Activated CD8-positive, alpha-beta T cell treated with anti-CD3 and anti-CD28 coated beads for 36 hours (primary cell): ENCODE measurements around the gene TMPRSS5. TPM values are rescaled to one million over a fixed set of nuclear protein-coding genes. Genes with fewer than 3 reads are reported as not detected.
A peak's percentile ranks its signal among the peaks of the same experiment; 100 is the strongest.

Experiments used
- ATAC-seq: fragments of 200-7000 bp; cut with Tn5 transposase; one replicate; pipeline ENCODE4 v1.10.0; 2021; ENCODE audit warnings: mild to moderate bottlenecking, moderate library complexity
- CTCF ChIA-PET: fragments of 350-600 bp; sonication (Branson Sonifier 250); formaldehyde crosslinking; loops from one replicate; lab custom pipeline; 2021; ENCODE audit warnings: antibody characterized with exemption; lab: Charles Lee
- POLR2A ChIA-PET: fragments of 350-600 bp; sonication (Branson Sonifier 250); formaldehyde crosslinking; loops from one replicate; lab custom pipeline; 2021; ENCODE audit warnings: antibody characterized with exemption; lab: Charles Lee
- DNase-seq: peaks from one replicate; pipeline ENCODE4 v3.0.0-alpha.2; 2020
- H3K27ac Mint-ChIP-seq: one replicate; pipeline ENCODE4 v1.8.0; 2021; ENCODE audit warnings: mild to moderate bottlenecking, mixed read lengths
- H3K27me3 Mint-ChIP-seq: one replicate; pipeline ENCODE4 v1.8.0; 2021; ENCODE audit warnings: mixed read lengths
- H3K36me3 Mint-ChIP-seq: one replicate; pipeline ENCODE4 v1.8.0; 2021; ENCODE audit warnings: low read depth, mixed read lengths
- H3K4me1 Mint-ChIP-seq: one replicate; pipeline ENCODE4 v1.8.0; 2021; ENCODE audit warnings: low read depth, mixed read lengths
- H3K4me3 Mint-ChIP-seq: one replicate; pipeline ENCODE4 v1.8.0; 2021; ENCODE audit warnings: mild to moderate bottlenecking, moderate library complexity, mixed read lengths
- H3K9me3 Mint-ChIP-seq: one replicate; pipeline ENCODE4 v1.8.0; 2021; ENCODE audit warnings: mixed read lengths
- intact Hi-C: fragments of 100-400 bp; cut with micrococcal nuclease; formaldehyde crosslinking; loops from one replicate; pipeline ENCODE4 v1.10.0; 2022
- total RNA-seq, 2 experiments: library from RNA; stranded (reverse); gene quantifications; one replicate each; pipeline ENCODE4 v1.2.3, GENCODE V29; 2021
- TF ChIP-seq, protein P1 (sequence below): fragments of 200-600 bp; IDR thresholded peaks from one replicate; pipeline ENCODE4 v1.8.0; 2022; ENCODE audit warnings: antibody characterized with exemption, mild to moderate bottlenecking

The TMPRSS5 gene
- total RNA-seq, 2 experiments from 2014 or later: 0.85 to 1.0 TPM

DNA sequence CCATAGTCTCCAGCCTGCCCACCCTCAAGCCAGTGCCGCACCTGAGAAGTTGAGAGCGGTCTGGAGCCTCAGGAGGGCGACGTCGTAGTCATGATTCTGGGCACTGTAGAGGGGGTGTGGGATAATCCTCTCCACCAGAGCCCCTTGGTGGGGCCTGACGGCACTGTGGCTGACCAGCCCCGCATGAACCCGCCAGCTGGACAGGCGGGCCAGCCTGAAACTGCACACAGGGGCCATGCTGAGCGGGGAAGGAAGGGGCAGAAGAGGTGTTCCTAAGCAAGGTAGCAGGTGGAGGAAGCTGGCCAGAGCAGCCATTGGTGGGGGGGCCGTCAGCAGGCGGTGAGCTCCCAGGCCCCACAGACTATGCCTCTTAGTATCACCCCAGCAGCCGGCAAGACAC is 13.1 kb downstream of the TMPRSS5 start:
- no peak overlapping the region for H3K4me3 Mint-ChIP-seq
- H3K36me3 Mint-ChIP-seq: no peaks in the 10 kb centered on the region
- ChIA-PET CTCF (no interaction called here), POLR2A (no interaction called here)
- H3K4me1 Mint-ChIP-seq: no peaks in the 10 kb centered on the region
- no peaks in the 10 kb centered on the region for H3K9me3 Mint-ChIP-seq
- TF ChIP-seq, protein P1, sequence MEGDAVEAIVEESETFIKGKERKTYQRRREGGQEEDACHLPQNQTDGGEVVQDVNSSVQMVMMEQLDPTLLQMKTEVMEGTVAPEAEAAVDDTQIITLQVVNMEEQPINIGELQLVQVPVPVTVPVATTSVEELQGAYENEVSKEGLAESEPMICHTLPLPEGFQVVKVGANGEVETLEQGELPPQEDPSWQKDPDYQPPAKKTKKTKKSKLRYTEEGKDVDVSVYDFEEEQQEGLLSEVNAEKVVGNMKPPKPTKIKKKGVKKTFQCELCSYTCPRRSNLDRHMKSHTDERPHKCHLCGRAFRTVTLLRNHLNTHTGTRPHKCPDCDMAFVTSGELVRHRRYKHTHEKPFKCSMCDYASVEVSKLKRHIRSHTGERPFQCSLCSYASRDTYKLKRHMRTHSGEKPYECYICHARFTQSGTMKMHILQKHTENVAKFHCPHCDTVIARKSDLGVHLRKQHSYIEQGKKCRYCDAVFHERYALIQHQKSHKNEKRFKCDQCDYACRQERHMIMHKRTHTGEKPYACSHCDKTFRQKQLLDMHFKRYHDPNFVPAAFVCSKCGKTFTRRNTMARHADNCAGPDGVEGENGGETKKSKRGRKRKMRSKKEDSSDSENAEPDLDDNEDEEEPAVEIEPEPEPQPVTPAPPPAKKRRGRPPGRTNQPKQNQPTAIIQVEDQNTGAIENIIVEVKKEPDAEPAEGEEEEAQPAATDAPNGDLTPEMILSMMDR: no peak
- no peak overlapping the region for H3K27ac Mint-ChIP-seq
- DNase-seq (no peak), ATAC-seq (no peak)
- H3K27me3 Mint-ChIP-seq: no peaks in the 10 kb centered on the region
- intact Hi-C loops: no loop called here

DNA sequence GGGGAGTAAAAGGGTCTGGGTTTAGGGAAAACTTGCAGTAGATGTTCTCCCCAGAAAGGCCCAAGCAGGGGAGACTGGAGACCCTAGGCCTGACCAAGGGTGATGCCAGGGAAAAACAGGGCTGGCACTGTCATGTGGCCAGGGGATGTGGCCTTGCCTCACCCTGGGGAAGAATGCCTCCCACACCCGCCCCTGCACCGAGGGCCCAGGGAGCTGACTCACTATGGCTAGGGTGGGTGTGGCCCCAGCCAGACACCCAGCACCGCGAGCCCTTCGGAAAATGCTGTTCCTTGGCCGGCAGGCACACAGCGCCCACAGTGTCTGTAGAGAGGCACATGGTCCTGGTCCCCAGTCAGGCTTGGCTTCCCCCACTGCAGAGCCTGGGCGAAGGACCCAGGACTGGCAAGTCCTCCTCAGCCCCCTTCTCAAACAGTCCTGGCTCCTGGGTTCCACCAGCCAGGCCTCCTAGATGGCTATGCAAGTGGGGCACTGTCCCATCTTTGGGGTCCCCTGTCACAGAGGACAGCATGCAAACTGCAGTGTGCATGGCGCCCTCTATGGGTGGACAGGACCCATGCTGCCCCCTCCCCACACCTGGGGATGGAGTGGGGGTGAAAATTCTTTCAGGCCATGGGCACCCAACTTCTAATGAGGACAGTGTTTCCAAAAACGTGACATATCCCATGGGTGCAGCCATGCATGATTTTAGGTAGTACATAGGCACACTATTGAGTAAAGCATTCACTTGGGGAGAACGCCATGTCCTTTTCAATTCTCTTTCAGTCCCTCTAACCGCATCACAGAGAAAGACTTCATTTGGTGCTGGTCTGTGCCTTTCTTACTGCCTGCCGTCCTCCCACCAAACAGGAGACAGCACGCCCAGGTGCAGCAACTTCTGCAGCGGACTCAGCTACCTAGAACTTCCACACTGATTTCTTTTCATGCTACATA is 15.2 kb downstream of the TMPRSS5 start:
- TF ChIP-seq, protein P1: peak; percentile 47
- DNase-seq (peak; percentile 28), ATAC-seq (no peak)
- no peak overlapping the region for H3K27ac Mint-ChIP-seq
- H3K27me3 Mint-ChIP-seq: no peaks in the 10 kb centered on the region
- CTCF ChIA-PET: no interaction called here
- H3K9me3 Mint-ChIP-seq: no peaks in the 10 kb centered on the region
- POLR2A ChIA-PET: no interaction called here
- no peaks in the 10 kb centered on the region for H3K36me3 Mint-ChIP-seq
- intact Hi-C loops: no loop called here
- no peaks in the 10 kb centered on the region for H3K4me1 Mint-ChIP-seq
- no peak overlapping the region for H3K4me3 Mint-ChIP-seq

DNA sequence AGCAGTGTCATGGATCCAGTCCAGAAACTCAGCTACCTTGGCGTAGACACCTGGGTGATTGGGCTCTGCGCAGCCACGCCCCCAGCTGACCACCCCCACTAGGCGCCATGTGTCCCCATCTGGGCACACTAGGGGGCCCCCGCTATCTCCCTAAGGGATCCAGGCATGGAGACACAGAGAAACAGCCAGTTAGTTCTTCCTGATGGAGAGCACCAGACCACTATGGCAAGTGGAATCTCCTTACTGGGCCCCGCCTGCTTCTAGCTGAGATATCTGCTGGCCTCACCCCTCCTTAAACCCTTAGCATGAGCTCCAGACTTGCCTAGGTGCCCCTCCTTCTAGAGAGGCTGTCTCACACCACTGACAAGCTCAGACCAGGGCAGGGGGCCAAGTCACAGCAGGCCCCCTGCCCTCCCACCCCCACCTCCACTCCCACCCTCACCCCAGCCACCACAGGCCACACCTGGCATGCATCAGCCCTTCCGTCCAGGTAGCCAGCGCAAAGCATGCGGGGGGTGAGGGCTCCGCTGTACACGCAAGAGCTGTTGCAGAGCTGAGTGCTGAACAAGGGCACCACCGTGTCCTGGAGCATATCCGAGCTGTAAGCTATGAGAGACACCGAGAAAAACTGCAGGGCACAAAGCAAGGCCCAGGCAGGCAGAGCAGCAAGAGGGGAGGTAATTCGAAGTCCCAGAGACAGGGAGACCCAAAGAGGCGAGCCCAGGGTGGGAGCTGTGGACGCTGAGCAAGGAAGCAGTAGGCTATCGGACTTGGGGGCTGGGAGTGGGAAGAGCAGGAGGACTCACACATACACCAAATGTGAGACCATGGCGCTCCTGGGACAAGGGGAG is 16.1 kb downstream of the TMPRSS5 start:
- ChIA-PET CTCF (no interaction called here), POLR2A (no interaction called here)
- Mint-ChIP-seq H3K4me3 (no peak overlapping the region), H3K36me3 (no peaks in the 10 kb centered on the region), H3K4me1 (no peaks in the 10 kb centered on the region), H3K27me3 (no peaks in the 10 kb centered on the region), H3K27ac (no peak overlapping the region), H3K9me3 (no peaks in the 10 kb centered on the region)
- TF ChIP-seq, protein P1: no peak
- intact Hi-C loops: no loop called here
- DNase-seq (no peak), ATAC-seq (no peak)

DNA sequence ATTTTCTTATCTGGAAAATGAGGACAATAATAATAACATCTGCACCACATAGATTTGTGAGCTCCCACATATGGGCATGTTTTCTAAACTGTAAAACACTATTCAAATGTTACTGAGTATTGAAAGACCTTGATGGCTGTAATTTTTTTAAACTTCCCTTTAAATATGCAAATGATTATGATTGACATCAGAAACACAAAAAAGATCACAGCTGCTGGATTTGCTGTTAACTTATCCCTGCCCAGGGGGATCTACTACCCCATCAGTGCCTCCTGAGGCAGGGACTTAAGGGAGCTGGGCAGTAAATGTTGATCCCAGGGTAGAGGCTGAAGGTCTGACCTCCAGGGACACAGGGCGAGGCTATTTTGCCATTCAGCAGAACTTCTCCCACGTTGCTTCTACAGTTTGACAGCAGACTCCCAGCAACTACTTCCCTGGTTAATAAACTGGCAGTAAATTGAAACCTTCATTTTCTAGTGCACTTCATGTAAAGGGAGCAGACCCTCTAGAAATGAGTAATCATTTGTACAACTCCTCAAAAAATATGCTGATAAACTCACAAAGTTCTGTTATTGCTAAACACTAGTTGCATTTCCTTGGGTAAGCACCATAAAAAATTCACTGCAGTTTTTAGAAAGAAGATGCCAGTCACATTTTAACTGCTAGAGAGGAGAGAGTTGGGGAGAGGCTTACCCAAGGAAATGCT is 20.3 kb downstream of the TMPRSS5 start:
- DNase-seq: no peak
- H3K27ac Mint-ChIP-seq: no peak overlapping the region
- ATAC-seq: no peak
- no peaks in the 10 kb centered on the region for H3K4me1 Mint-ChIP-seq
- intact Hi-C loops: no loop called here
- no peaks in the 10 kb centered on the region for H3K36me3 Mint-ChIP-seq
- no peaks in the 10 kb centered on the region for H3K9me3 Mint-ChIP-seq
- H3K27me3 Mint-ChIP-seq: no peaks in the 10 kb centered on the region
- POLR2A ChIA-PET: no interaction called here
- CTCF ChIA-PET: no interaction called here
- H3K4me3 Mint-ChIP-seq: no peak overlapping the region
- TF ChIP-seq, protein P1: no peak
